Lower lobe of right lung (tissue), 2 donors: ENCODE results near the gene LPP. TPM values are rescaled to one million over a fixed set of nuclear protein-coding genes. Genes with fewer than 3 reads are reported as not detected.

Experiments
- ATAC-seq, 2 donors: fragments of 200-7000 bp; cut with Tn5 transposase; one replicate each; pipeline ENCODE4 v1.9.1; 2020 to 2022; ENCODE audit warnings: mild to moderate bottlenecking in 2 of 2, moderate library complexity in 2 of 2
- DNase-seq: peaks from one replicate; pipeline ENCODE4 v3.0.0-alpha.2; 2020
- H3K27ac ChIP-seq: fragments of 200-600 bp; one replicate; pipeline ENCODE4 v1.8.0; 2022
- H3K27me3 ChIP-seq: fragments of 200-600 bp; one replicate; pipeline ENCODE4 v1.8.0; 2022; ENCODE audit warnings: low read depth
- H3K36me3 ChIP-seq: fragments of 200-600 bp; one replicate; pipeline ENCODE4 v1.8.0; 2022; ENCODE audit warnings: mild to moderate bottlenecking
- H3K4me1 ChIP-seq: fragments of 200-600 bp; one replicate; pipeline ENCODE4 v1.8.0; 2022
- H3K4me3 ChIP-seq: fragments of 200-600 bp; one replicate; pipeline ENCODE4 v1.8.0; 2022; ENCODE audit warnings: mild to moderate bottlenecking
- H3K9me3 ChIP-seq: fragments of 200-600 bp; one replicate; pipeline ENCODE4 v1.8.0; 2022
- intact Hi-C: fragments of 100-400 bp; cut with DNase I; formaldehyde crosslinking; loops from one replicate; pipeline ENCODE4 v1.11.0; 2022
- total RNA-seq: library from RNA; stranded (reverse); fragmentation: NEBNext Ultra II Directional; extraction: Animal tissue kit (Norgen Biotek cat#: 25700); gene quantifications from one replicate; pipeline ENCODE4 v1.2.1, GENCODE V29; 2021
- TF ChIP-seq, protein P1 (sequence below): fragments of 200-600 bp; IDR thresholded peaks from one replicate; pipeline ENCODE4 v1.8.0; 2022; ENCODE audit warnings: antibody characterized with exemption, mild to moderate bottlenecking
- donor health status: DM: no; HTN: yes; CAD: no; lungs with severe emphysema.

The LPP gene
- total RNA-seq, 1 donor from 2014 or later: 180 TPM

DNA sequence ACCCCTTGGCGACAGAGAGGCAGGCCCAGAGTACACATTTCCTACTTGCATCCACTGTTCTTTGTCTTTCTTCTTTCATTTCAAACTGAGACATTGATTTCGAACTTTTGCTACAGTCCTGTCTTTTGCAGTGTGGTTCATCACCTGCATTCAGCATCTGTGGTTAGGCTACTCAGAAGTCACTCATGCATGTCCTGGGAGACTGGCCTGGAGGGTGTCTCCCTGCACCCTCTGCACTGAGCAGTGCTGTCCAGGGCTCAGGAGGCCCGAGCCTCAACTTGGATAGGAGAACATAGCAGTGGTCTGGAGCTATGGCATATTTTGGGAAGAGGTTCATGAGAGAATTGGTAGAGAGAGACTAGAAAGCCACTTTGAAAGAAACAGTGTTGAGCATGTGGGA, 777.6 kb downstream of the LPP start:
- no peak for DNase-seq
- H3K36me3 ChIP-seq: no peaks in the 10 kb centered on the region
- no peak overlapping the region for H3K4me3 ChIP-seq
- H3K9me3 ChIP-seq: no peaks in the 10 kb centered on the region
- ATAC-seq: no peak
- no peaks in the 10 kb centered on the region for H3K27me3 ChIP-seq
- no peak overlapping the region for H3K27ac ChIP-seq
- peaks cover 7% of the 10 kb centered on the region for H3K4me1 ChIP-seq
- TF ChIP-seq, protein P1, sequence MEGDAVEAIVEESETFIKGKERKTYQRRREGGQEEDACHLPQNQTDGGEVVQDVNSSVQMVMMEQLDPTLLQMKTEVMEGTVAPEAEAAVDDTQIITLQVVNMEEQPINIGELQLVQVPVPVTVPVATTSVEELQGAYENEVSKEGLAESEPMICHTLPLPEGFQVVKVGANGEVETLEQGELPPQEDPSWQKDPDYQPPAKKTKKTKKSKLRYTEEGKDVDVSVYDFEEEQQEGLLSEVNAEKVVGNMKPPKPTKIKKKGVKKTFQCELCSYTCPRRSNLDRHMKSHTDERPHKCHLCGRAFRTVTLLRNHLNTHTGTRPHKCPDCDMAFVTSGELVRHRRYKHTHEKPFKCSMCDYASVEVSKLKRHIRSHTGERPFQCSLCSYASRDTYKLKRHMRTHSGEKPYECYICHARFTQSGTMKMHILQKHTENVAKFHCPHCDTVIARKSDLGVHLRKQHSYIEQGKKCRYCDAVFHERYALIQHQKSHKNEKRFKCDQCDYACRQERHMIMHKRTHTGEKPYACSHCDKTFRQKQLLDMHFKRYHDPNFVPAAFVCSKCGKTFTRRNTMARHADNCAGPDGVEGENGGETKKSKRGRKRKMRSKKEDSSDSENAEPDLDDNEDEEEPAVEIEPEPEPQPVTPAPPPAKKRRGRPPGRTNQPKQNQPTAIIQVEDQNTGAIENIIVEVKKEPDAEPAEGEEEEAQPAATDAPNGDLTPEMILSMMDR: no peak
- intact Hi-C loops: no loop called here

- ATAC-seq (no peak), DNase-seq (no peak)
- Histone ChIP-seq H3K4me3 (no peak overlapping the region), H3K27me3 (no peaks in the 10 kb centered on the region), H3K27ac (no peak overlapping the region), H3K36me3 (no peaks in the 10 kb centered on the region), H3K4me1 (peaks cover 5% of the 10 kb centered on the region), H3K9me3 (no peaks in the 10 kb centered on the region)
- intact Hi-C loops: no loop called here
- TF ChIP-seq, protein P1: no peak
These were observed 781.0 kb downstream of the LPP start for GRCh38 chr3:188934989-188935388.

DNA sequence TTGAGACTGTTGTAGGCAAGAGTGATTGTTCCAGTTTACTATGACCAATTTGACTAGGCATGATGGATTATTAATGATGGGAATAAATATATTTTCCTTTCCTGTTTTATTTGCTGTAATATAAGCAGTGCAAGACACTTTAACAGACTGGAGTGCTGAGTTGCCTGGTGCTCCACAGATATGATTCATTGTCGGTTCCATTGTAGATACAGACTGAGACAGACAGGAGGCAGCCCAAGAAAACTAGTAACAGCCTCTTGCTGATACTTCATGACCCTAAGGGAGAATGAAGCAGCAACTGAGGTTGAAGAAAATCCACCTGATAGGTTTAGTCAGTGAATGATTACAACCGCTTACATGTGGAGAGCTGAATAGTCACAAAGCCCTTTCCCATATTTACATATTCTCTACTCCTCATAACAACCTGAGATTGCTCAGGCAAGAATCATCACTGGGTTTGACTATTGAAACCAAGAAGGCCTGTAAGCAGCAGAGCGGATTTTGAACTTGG, 782.7 kb downstream of the LPP start:
- intact Hi-C loops: no loop called here
- Histone ChIP-seq H3K27me3 (no peaks in the 10 kb centered on the region), H3K36me3 (no peaks in the 10 kb centered on the region), H3K4me1 (peaks cover 22% of the 10 kb centered on the region), H3K9me3 (no peaks in the 10 kb centered on the region), H3K27ac (no peak overlapping the region), H3K4me3 (no peak overlapping the region)
- TF ChIP-seq, protein P1: no peak
- ATAC-seq (peak in 1 of 2 donors; percentile 39), DNase-seq (no peak)

DNA sequence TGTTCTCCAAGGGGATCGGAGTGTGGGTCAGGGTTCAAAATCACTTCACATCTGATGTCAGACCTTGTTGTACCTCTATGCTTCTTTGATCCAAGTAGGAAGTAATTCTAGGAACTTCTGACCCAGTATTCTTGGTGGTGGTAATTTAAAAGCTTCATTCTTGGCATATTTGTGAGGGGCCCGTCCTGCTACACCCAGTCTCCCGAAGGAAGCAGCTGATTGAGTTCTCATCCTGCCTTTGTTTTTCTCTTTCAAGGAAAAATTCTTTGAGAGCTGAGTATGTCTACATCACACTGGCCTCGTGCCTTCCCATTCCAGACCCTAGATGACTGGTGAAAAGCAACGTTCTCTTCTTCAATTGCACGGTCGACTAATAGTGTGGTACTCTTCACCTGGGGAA, 783.4 kb downstream of the LPP start:
- TF ChIP-seq, protein P1: no peak
- intact Hi-C loops: no loop called here

DNA sequence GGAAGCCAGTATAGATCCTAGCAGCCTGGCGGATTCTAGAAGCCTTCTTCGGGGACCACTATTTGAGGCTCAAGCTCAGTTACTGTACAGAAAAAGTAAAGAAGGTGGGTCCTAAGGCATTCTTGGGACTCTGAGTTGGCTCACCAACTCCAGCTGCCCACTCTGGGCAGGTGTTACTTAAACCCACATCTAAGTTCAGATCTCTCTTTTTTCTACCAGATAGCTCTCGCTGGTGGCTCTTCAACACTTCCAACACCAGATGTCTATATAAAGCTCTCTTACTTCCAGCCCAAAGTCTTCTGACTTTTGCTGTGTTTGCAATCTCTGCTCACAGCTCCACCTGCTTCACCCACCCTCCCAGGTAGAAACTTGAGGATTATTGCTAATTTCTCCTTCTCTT, 785.0 kb downstream of the LPP start:
- no peak for DNase-seq
- Histone ChIP-seq H3K27ac (no peak overlapping the region), H3K9me3 (no peaks in the 10 kb centered on the region), H3K36me3 (no peaks in the 10 kb centered on the region), H3K4me1 (peaks cover 25% of the 10 kb centered on the region), H3K4me3 (no peak overlapping the region), H3K27me3 (no peaks in the 10 kb centered on the region)
- TF ChIP-seq, protein P1: no peak
- intact Hi-C loops: no loop called here
- ATAC-seq: no peak

More for the DNA sequence above, 783.4 kb downstream of the LPP start:
- H3K27ac ChIP-seq: no peak overlapping the region
- H3K9me3 ChIP-seq: no peaks in the 10 kb centered on the region
- no peaks in the 10 kb centered on the region for H3K36me3 ChIP-seq
- DNase-seq (no peak), ATAC-seq (no peak)
- no peaks in the 10 kb centered on the region for H3K27me3 ChIP-seq
- H3K4me1 ChIP-seq: peaks cover 25% of the 10 kb centered on the region
- no peak overlapping the region for H3K4me3 ChIP-seq
